Dedifferentiated amniotic fluid mesenchymal stem cell (primary cell): ENCODE measurements around the gene PPME1.
"Not testable (repeated sequence)": the region's sequence is repeated elsewhere in the genome, so short reads cannot be mapped to it uniquely, and the experiment has no call there.

Source experiments
- DNase-seq: peaks from one replicate; pipeline ENCODE4 v3.0.0-alpha.2; 2016; ENCODE audit errors: extremely low spot score

PPME1 gene

GRCh38 chr11:74170694-74171629 is at the start of gene PPME1, which contains the start of gene C2CD3:
TSS of gene PPME1 (plus strand) at chr11:74171289. CDS start at chr11:74171422, 133 bp downstream.
TSS of gene C2CD3 (minus strand) at chr11:74171002. CDS start at chr11:74170792, 210 bp downstream.
- peak; percentile 100 for DNase-seq

- DNase-seq: no peak
Observed at GRCh38 chr11:74121804-74122203, 49.3 kb upstream of the PPME1 start.

- DNase-seq: no peak
Observed at GRCh38 chr11:74123008-74123448, 48.1 kb upstream of the PPME1 start.

- not testable (repeated sequence) for DNase-seq
Observed at GRCh38 chr11:74129121-74129520, 42.0 kb upstream of the PPME1 start.

GRCh38 chr11:74132833-74133232 is 38.3 kb upstream of the PPME1 start:
- DNase-seq: no peak

- DNase-seq: no peak
Observed at GRCh38 chr11:74133436-74133835, 37.7 kb upstream of the PPME1 start.

GRCh38 chr11:74134661-74135060 is 36.4 kb upstream of the PPME1 start:
- DNase-seq: no peak

- DNase-seq: no peak
Observed at GRCh38 chr11:74135127-74135840, 35.8 kb upstream of the PPME1 start.

- no peak for DNase-seq
Observed at GRCh38 chr11:74138021-74138420, 33.1 kb upstream of the PPME1 start.

- DNase-seq: peak; percentile 90
Observed at GRCh38 chr11:74138572-74138971, 32.5 kb upstream of the PPME1 start.

GRCh38 chr11:74139151-74139918 is 31.8 kb upstream of the PPME1 start:
- DNase-seq: no peak

GRCh38 chr11:74139919-74140431 is 31.1 kb upstream of the PPME1 start:
- DNase-seq: not testable (repeated sequence)

GRCh38 chr11:74141241-74141695 is 29.8 kb upstream of the PPME1 start:
- DNase-seq: no peak

- no peak for DNase-seq
Observed at GRCh38 chr11:74141908-74142307, 29.2 kb upstream of the PPME1 start.

GRCh38 chr11:74142624-74143023 is 28.5 kb upstream of the PPME1 start:
- DNase-seq: no peak

- no peak for DNase-seq
Observed at GRCh38 chr11:74144592-74144991, 26.5 kb upstream of the PPME1 start.

- DNase-seq: peak; percentile 63
Observed at GRCh38 chr11:74147199-74147929, 23.7 kb upstream of the PPME1 start.

- no peak for DNase-seq
Observed at GRCh38 chr11:74153224-74153623, 17.9 kb upstream of the PPME1 start.

GRCh38 chr11:74154620-74155281 is 16.3 kb upstream of the PPME1 start:
- DNase-seq: no peak

GRCh38 chr11:74157169-74157568 is 13.9 kb upstream of the PPME1 start:
- no peak for DNase-seq
